HL-60 (cell line): ENCODE data around the gene ACACB.

Experiments used
- DNase-seq, 2 experiments: peaks; one replicate each; pipeline ENCODE4 v3.0.0-alpha.2; 2010 to 2020; ENCODE audit warnings: low read depth in 1 of 2, low spot score in 1 of 2
- H3K27ac ChIP-seq: fragments of 250-450 bp; sonication (Bioruptor Pico); replicated peaks from 2 replicates; pipeline ENCODE4 v1.5.1; 2020; ENCODE audit warnings: mild to moderate bottlenecking, moderate library complexity
- H3K27me3 ChIP-seq: fragments of 250-450 bp; sonication (Bioruptor Pico); 2 replicates; pipeline ENCODE4 v1.5.1; 2021; ENCODE audit warnings: mild to moderate bottlenecking, moderate library complexity; ENCODE audit not compliant: insufficient read depth, poor library complexity, severe bottlenecking
- H3K4me3 ChIP-seq: replicated peaks from 2 replicates; pipeline ENCODE4 v1.5.1; 2011; ENCODE audit warnings: mild to moderate bottlenecking, control low read depth, low read length; ENCODE audit not compliant: insufficient read depth
- CTCF ChIP-seq: IDR thresholded peaks from one replicate; pipeline ENCODE4 v1.5.1; 2011; ENCODE audit warnings: low read length, control low read depth, inconsistent platforms; ENCODE audit not compliant: insufficient read depth
- GABPA ChIP-seq: IDR thresholded peaks from 2 replicates; pipeline ENCODE4 v1.6.1; 2012; ENCODE audit warnings: low read depth
- POLR2AphosphoS5 ChIP-seq: IDR thresholded peaks from 2 replicates; pipeline ENCODE4 v1.6.1; 2012; ENCODE audit warnings: low read depth
- SPI1 ChIP-seq: IDR thresholded peaks from 2 replicates; pipeline ENCODE4 v1.6.1; 2012; ENCODE audit warnings: low read depth, mild to moderate bottlenecking, borderline replicate concordance
- TF ChIP-seq, protein P1 (sequence below): IDR thresholded peaks from 2 replicates; pipeline ENCODE4 v1.6.1; 2012; ENCODE audit warnings: low read depth; ENCODE audit not compliant: insufficient replicate concordance

Gene ACACB

DNA sequence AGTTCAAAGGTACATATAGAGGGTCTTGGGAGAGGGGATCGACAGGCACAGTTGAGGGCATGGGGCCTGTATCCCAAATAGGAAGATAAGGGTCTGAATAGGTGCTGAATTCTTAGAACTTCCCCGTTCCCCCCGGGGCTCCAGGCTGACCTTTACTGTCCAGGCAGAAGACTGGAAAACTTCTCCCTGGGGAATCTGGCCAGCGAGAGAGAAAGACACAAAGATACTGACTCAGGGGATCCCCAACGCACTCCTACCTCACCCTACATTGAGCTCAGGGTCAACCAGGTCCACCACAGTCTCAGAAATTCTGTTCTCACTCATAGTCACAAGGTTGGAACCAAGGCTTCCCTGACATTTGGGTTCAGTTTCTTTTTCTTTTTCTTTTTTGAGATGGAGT lies 46.2 kb downstream of the ACACB start:
- TF ChIP-seq SPI1, result no peak
- Histone ChIP-seq H3K27me3 (no peaks in the 10 kb centered on the region), H3K4me3 (no peak overlapping the region), H3K27ac (no peak overlapping the region)
- no peak for DNase-seq

- Histone ChIP-seq H3K27me3 (no peaks in the 10 kb centered on the region), H3K27ac (no peak overlapping the region), H3K4me3 (no peak overlapping the region)
- TF ChIP-seq, protein P1, sequence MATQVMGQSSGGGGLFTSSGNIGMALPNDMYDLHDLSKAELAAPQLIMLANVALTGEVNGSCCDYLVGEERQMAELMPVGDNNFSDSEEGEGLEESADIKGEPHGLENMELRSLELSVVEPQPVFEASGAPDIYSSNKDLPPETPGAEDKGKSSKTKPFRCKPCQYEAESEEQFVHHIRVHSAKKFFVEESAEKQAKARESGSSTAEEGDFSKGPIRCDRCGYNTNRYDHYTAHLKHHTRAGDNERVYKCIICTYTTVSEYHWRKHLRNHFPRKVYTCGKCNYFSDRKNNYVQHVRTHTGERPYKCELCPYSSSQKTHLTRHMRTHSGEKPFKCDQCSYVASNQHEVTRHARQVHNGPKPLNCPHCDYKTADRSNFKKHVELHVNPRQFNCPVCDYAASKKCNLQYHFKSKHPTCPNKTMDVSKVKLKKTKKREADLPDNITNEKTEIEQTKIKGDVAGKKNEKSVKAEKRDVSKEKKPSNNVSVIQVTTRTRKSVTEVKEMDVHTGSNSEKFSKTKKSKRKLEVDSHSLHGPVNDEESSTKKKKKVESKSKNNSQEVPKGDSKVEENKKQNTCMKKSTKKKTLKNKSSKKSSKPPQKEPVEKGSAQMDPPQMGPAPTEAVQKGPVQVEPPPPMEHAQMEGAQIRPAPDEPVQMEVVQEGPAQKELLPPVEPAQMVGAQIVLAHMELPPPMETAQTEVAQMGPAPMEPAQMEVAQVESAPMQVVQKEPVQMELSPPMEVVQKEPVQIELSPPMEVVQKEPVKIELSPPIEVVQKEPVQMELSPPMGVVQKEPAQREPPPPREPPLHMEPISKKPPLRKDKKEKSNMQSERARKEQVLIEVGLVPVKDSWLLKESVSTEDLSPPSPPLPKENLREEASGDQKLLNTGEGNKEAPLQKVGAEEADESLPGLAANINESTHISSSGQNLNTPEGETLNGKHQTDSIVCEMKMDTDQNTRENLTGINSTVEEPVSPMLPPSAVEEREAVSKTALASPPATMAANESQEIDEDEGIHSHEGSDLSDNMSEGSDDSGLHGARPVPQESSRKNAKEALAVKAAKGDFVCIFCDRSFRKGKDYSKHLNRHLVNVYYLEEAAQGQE, result no peak
- TF ChIP-seq GABPA, result no peak
- no peak for TF ChIP-seq CTCF
- no peak for TF ChIP-seq POLR2AphosphoS5
- no peak for TF ChIP-seq SPI1
- no peak for DNase-seq
Observed at GRCh38 chr12:109163167-109163566, 46.8 kb downstream of the ACACB start.

DNA sequence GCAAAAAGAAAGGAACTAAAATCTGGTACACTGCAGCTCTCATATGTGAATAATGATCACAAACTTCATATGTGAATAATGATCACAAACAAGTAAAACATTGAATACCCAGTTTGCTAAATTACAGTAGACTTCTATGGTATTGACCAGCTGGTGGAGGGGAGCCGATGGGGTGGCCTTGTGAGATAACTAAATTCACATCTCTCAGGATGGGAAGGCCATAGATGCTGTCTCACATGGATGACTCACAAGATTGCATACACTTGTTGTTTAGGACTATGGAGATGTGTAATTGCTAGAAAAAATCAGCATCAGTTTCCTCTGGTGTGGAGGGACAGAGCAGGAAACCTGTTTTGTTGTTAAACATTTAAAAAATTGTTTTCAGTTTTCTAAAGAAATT lies 49.2 kb downstream of the ACACB start:
- no peak for TF ChIP-seq GABPA
- no peaks in the 10 kb centered on the region for H3K27me3 ChIP-seq
- no peak for DNase-seq
- H3K4me3 ChIP-seq, result no peak overlapping the region
- no peak overlapping the region for H3K27ac ChIP-seq

DNA sequence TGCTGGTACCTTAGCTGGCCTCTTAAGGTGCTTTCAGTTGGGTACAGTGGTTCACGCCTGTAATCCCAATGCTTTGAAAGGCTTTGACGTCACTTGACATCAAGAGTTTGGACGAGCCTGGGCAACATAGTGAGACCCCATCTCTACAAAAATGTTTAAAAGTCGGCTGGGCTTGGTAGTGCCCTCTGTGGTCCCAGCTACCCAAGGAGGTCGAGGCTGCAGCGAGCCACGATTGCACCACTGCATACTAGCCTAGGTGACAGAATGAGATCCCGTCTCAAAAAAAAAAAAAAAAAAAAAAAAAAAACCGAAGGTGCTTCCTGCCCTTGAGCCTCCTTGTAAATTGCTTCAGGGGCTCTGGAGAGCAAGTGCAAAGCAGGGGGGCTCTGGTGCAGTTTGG lies 50.0 kb downstream of the ACACB start:
- H3K27me3 ChIP-seq, result no peaks in the 10 kb centered on the region
- H3K27ac ChIP-seq, result no peak overlapping the region
- TF ChIP-seq CTCF, result no peak
- no peak for TF ChIP-seq SPI1
- TF ChIP-seq, protein P1, result no peak
- no peak for TF ChIP-seq POLR2AphosphoS5
- TF ChIP-seq GABPA, result no peak
- no peak overlapping the region for H3K4me3 ChIP-seq
- DNase-seq, result no peak

DNA sequence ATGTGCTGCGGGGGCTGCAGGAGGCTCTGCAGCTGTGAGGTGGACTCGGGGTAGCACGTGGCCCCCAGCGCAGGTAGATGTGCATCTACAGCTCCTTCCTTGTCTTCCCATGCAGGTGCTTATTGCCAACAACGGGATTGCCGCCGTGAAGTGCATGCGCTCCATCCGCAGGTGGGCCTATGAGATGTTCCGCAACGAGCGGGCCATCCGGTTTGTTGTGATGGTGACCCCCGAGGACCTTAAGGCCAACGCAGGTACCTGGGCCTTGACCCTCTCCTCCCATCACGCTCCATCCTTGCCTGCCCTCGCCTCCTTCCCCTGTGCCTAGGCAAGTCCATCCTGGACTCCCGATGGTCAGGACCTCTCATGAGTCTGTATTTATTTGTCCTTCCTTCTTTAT lies 51.4 kb downstream of the ACACB start:
- DNase-seq, result no peak
- TF ChIP-seq POLR2AphosphoS5 (no peak), SPI1 (no peak), GABPA (no peak), CTCF (no peak)
- TF ChIP-seq, protein P1, result no peak
- no peaks in the 10 kb centered on the region for H3K27me3 ChIP-seq
- H3K27ac ChIP-seq, result no peak overlapping the region
- no peak overlapping the region for H3K4me3 ChIP-seq
